Adrenal gland (tissue), 12 donors: Measurements from ENCODE around the gene PLA2G5. TPM values are rescaled to one million over a fixed set of nuclear protein-coding genes. Genes with fewer than 3 reads are reported as not detected.

Experiments used
- DNase-seq, 7 donors: peaks; one replicate each; pipeline ENCODE4 v3.0.0-alpha.2; 2019 to 2020
- H3K27ac ChIP-seq, 5 donors: fragments of 200-600 bp; sonication (generic) in 4 of 5; 1 replicate in 3 of 5; 2 replicates in 2 of 5; pipeline versions ENCODE4 v1.5.1 to v1.8.0; 2016 to 2020; ENCODE audit warnings: mild to moderate bottlenecking in 1 of 5
- H3K27me3 ChIP-seq: fragments of 200-600 bp; 2 replicates; pipeline ENCODE4 v1.8.0; 2021
- H3K36me3 ChIP-seq, 2 donors: fragments of 200-600 bp; replicated peaks in 1 of 2; 1 replicate in 1 of 2; 2 replicates in 1 of 2; pipeline versions ENCODE4 v1.5.1 to v1.8.0; 2018 to 2022
- H3K4me1 ChIP-seq, 2 donors: fragments of 200-600 bp; replicated peaks in 1 of 2; 1 replicate in 1 of 2; 2 replicates in 1 of 2; pipeline versions ENCODE4 v1.5.1 to v1.8.0; 2018 to 2021
- H3K4me3 ChIP-seq, 4 donors: fragments of 200-600 bp; sonication (generic) in 3 of 4; one replicate each; pipeline ENCODE4 v1.5.1; 2016 to 2018
- H3K9me3 ChIP-seq, 3 donors: fragments of 200-600 bp; sonication (generic) in 1 of 3; replicated peaks in 1 of 3; 1 replicate in 2 of 3; 2 replicates in 1 of 3; pipeline versions ENCODE4 v1.5.1 to v1.8.0; 2016 to 2021
- POLR2A ChIP-seq, 2 donors: fragments of 450-650 bp; IDR thresholded peaks; one replicate each; pipeline ENCODE4 v1.6.1; 2017; ENCODE audit warnings: antibody characterized with exemption in 2 of 2, mild to moderate bottlenecking in 2 of 2, moderate library complexity in 1 of 2
- WGBS, 4 donors: extraction: QIAGEN DNeasy Blood & Tissue Kit in 2 of 4; methylation state at CpG; one replicate each; pipeline versions ENCODE4 v1.1.5 to v1.1.7; 2013 to 2017; 5-methylcytosine and 5-hydroxymethylcytosine counted together
- intact Hi-C, 2 donors: fragments of 100-400 bp; cut with DNase I; formaldehyde crosslinking; loops; one replicate each; pipeline versions ENCODE4 v1.14.1 to v1.15.0; 2022 to 2023
- polyA plus RNA-seq, 3 donors: library from polyadenylated mRNA; stranded (reverse); fragments of 200-250 nt in 2 of 3; fragments of 350-450 nt in 1 of 3; fragmentation: Illumina TruSeq in 1 of 3; extraction: RNeasy Lipid Tissue Mini Kit (QIAGEN cat#74804) in 1 of 3; gene quantifications; one replicate each; pipeline ENCODE4 v1.2.3, GENCODE V29; 2013 to 2014
- total RNA-seq, 9 donors: library from RNA; depleted of rRNA in 4 of 9; stranded (reverse); fragments of >200 nt in 4 of 9; fragments of 120-200 nt in 1 of 9; fragmentation: NEBNext Ultra II Directional in 1 of 9; extraction: Animal tissue kit (Norgen Biotek cat#: 25700) in 1 of 9; gene quantifications; one replicate each; pipeline versions ENCODE4 v1.1.0 to v1.2.4, GENCODE V29; 2013 to 2023
- TF ChIP-seq, protein P1 (sequence below), 6 experiments: fragments of 450-650 bp in 4 of 6; fragments of 200-600 bp in 2 of 6; sonication (generic) in 1 of 6; IDR thresholded peaks; 1 replicate in 5 of 6; 2 replicates in 1 of 6; pipeline versions ENCODE4 v1.5.1 to v1.8.0; 2016 to 2021; ENCODE audit warnings: antibody characterized with exemption in 6 of 6, mild to moderate bottlenecking in 2 of 6, moderate library complexity in 1 of 6
- donor health status: healthy with polysubstance abuse.
- donor health status: Bipolar disorder and iron deficiency.
- donor health status: DM: yes; HTN: yes; CAD: no.
- donor health status: DM: no; HTN: no; CAD: no.
- donor health status: DM: no; HTN: no; CAD: no.
- donor health status: DM: yes; HTN: yes; CAD: no.

PLA2G5 gene
- total and polyA plus RNA-seq, 12 donors: 0.53 to 14.1 (median 1.4) TPM

- no peaks in the 10 kb centered on the region for H3K9me3 ChIP-seq
- intact Hi-C loops: loop anchor here in 1 of 2 donors (10.0 kb wide), 1 partner anchor 167 kb away; the partner anchor contains the start of gene PLA2G2A
- TF ChIP-seq, protein P1, sequence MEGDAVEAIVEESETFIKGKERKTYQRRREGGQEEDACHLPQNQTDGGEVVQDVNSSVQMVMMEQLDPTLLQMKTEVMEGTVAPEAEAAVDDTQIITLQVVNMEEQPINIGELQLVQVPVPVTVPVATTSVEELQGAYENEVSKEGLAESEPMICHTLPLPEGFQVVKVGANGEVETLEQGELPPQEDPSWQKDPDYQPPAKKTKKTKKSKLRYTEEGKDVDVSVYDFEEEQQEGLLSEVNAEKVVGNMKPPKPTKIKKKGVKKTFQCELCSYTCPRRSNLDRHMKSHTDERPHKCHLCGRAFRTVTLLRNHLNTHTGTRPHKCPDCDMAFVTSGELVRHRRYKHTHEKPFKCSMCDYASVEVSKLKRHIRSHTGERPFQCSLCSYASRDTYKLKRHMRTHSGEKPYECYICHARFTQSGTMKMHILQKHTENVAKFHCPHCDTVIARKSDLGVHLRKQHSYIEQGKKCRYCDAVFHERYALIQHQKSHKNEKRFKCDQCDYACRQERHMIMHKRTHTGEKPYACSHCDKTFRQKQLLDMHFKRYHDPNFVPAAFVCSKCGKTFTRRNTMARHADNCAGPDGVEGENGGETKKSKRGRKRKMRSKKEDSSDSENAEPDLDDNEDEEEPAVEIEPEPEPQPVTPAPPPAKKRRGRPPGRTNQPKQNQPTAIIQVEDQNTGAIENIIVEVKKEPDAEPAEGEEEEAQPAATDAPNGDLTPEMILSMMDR (IDR thresholded peaks at IDR 0.05): no peak
- TF ChIP-seq POLR2A (IDR thresholded peaks at IDR 0.05): no peak
- H3K4me3 ChIP-seq: no peak overlapping the region
- H3K4me1 ChIP-seq: no peaks in the 10 kb centered on the region
- H3K27me3 ChIP-seq: no peaks in the 10 kb centered on the region
- H3K27ac ChIP-seq: no peak overlapping the region
- 79 to 96% (median 84%) methylated on average over 2 to 7 of the region's 7 CpGs for WGBS, 4 donors
- no peak for DNase-seq
- no peaks in the 10 kb centered on the region for H3K36me3 ChIP-seq
Observed at GRCh38 chr1:20141466-20141865, 71.5 kb downstream of the PLA2G5 start.

Other genes starting within 250 kb of the PLA2G5 start
- gene OTUD3, start 187.8 kb upstream of the PLA2G5 start, total RNA-seq: 10 to 100 TPM in 4 of 9 donors, 1 to 10 TPM in 5; 3.0 to 15.3 (median 8.2) TPM
- gene OTUD3, start 187.8 kb upstream of the PLA2G5 start, polyA plus RNA-seq: 1 to 10 TPM; 4.3 to 5.2 (median 4.4) TPM
- gene PLA2G2E, start 146.6 kb upstream of the PLA2G5 start, total RNA-seq: not detected
- not detected for gene PLA2G2E, start 146.6 kb upstream of the PLA2G5 start, polyA plus RNA-seq
- 10 to 100 TPM in 2 of 9 donors, 1 to 10 TPM in 6, not detected in 1; 1.1 to 23.4 (median 3.0) TPM for gene PLA2G2A, start 90.6 kb upstream of the PLA2G5 start, total RNA-seq
- gene PLA2G2A, start 90.6 kb upstream of the PLA2G5 start, polyA plus RNA-seq: 10 to 100 TPM; 10.2 to 96.2 (median 19.7) TPM
- gene PLA2G2D, start 49.3 kb downstream of the PLA2G5 start, total RNA-seq: not detected
- not detected for gene PLA2G2D, start 49.3 kb downstream of the PLA2G5 start, polyA plus RNA-seq
- not detected for gene PLA2G2F, start 69.1 kb downstream of the PLA2G5 start, total RNA-seq
- gene PLA2G2F, start 69.1 kb downstream of the PLA2G5 start, polyA plus RNA-seq: under 1 TPM in 1 of 3 donors, not detected in 2; 0.08 TPM
- 1 to 10 TPM in 8 of 9 donors, under 1 TPM in 1; 0.84 to 2.6 (median 1.8) TPM for gene UBXN10, start 115.9 kb downstream of the PLA2G5 start, total RNA-seq
- 1 to 10 TPM in 1 of 3 donors, under 1 TPM in 2; 0.64 to 1.7 (median 0.91) TPM for gene UBXN10, start 115.9 kb downstream of the PLA2G5 start, polyA plus RNA-seq
- gene PLA2G2C, start 116.3 kb downstream of the PLA2G5 start, total RNA-seq: under 1 TPM in 4 of 9 donors, not detected in 5; 0.11 to 0.39 (median 0.13) TPM
- gene PLA2G2C, start 116.3 kb downstream of the PLA2G5 start, polyA plus RNA-seq: under 1 TPM in 2 of 3 donors, not detected in 1; 0.07 to 0.08 TPM
- gene VWA5B1, start 220.7 kb downstream of the PLA2G5 start, total RNA-seq: 1 to 10 TPM in 1 of 9 donors, under 1 TPM in 3, not detected in 5; 0.07 to 2.5 (median 0.60) TPM
- gene VWA5B1, start 220.7 kb downstream of the PLA2G5 start, polyA plus RNA-seq: 1 to 10 TPM in 1 of 3 donors, under 1 TPM in 2; 0.24 to 2.1 (median 0.26) TPM